Upper lobe of left lung (tissue), 4 donors: ENCODE measurements around the gene ECI1.

ENCODE experiments used
- EP300 ChIP-seq, 4 donors: sonication (generic); formaldehyde crosslinking; IDR thresholded peaks; one replicate each; pipeline ENCODE4 v1.5.1; 2017; ENCODE audit warnings: antibody characterized with exemption in 4 of 4, control low read depth in 2 of 4
- POLR2A ChIP-seq, 4 donors: fragments of 450-650 bp; IDR thresholded peaks; one replicate each; pipeline ENCODE4 v1.5.1; 2016 to 2017; ENCODE audit warnings: antibody characterized with exemption in 4 of 4, mild to moderate bottlenecking in 2 of 4
- POLR2AphosphoS5 ChIP-seq, 2 donors: sonication (generic); formaldehyde crosslinking; IDR thresholded peaks; one replicate each; pipeline ENCODE4 v1.5.1; 2017; ENCODE audit warnings: antibody characterized with exemption in 2 of 2
- TF ChIP-seq, protein P1 (sequence below), 6 experiments: fragments of 450-650 bp in 4 of 6; fragments of 200-600 bp in 2 of 6; sonication (generic) in 2 of 6; IDR thresholded peaks; one replicate each; pipeline ENCODE4 v1.5.1; 2016 to 2019; ENCODE audit warnings: antibody characterized with exemption in 6 of 6

GRCh38 chr16:2213817-2214718 lies 37.3 kb downstream of the ECI1 start:
- TF ChIP-seq EP300 (IDR thresholded peaks at IDR 0.05), result no peak
- TF ChIP-seq POLR2AphosphoS5 (IDR thresholded peaks at IDR 0.05), result no peak
- TF ChIP-seq, protein P1, sequence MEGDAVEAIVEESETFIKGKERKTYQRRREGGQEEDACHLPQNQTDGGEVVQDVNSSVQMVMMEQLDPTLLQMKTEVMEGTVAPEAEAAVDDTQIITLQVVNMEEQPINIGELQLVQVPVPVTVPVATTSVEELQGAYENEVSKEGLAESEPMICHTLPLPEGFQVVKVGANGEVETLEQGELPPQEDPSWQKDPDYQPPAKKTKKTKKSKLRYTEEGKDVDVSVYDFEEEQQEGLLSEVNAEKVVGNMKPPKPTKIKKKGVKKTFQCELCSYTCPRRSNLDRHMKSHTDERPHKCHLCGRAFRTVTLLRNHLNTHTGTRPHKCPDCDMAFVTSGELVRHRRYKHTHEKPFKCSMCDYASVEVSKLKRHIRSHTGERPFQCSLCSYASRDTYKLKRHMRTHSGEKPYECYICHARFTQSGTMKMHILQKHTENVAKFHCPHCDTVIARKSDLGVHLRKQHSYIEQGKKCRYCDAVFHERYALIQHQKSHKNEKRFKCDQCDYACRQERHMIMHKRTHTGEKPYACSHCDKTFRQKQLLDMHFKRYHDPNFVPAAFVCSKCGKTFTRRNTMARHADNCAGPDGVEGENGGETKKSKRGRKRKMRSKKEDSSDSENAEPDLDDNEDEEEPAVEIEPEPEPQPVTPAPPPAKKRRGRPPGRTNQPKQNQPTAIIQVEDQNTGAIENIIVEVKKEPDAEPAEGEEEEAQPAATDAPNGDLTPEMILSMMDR (IDR thresholded peaks at IDR 0.05), result peak in 1 of 6 experiments; percentile 42
- TF ChIP-seq POLR2A (IDR thresholded peaks at IDR 0.05), result no peak
